ENCODE measurements around the gene SHC4.

Gene SHC4

GRCh38 chr15:48905847-48906246 lies 57.9 kb downstream of the SHC4 start:
- no peak for TF ChIP-seq CTCF (conservative IDR thresholded peaks at IDR 0.05)
- TF ChIP-seq ZFX (IDR thresholded peaks at IDR 0.05): no peak
- H3K27ac ChIP-seq: no peak overlapping the region

GRCh38 chr15:48905216-48905615 lies 58.5 kb downstream of the SHC4 start:
- no peak for TF ChIP-seq ZFX (IDR thresholded peaks at IDR 0.05)
- no peak for TF ChIP-seq CTCF (conservative IDR thresholded peaks at IDR 0.05)
- no peak overlapping the region for H3K27ac ChIP-seq

- no peak for TF ChIP-seq ZFX (IDR thresholded peaks at IDR 0.05)
- no peak overlapping the region for H3K27ac ChIP-seq
Measured at GRCh38 chr15:48904758-48905157, 59.0 kb downstream of the SHC4 start.

- no peak for TF ChIP-seq ZFX (IDR thresholded peaks at IDR 0.05)
- TF ChIP-seq CTCF (conservative IDR thresholded peaks at IDR 0.05): no peak
- H3K27ac ChIP-seq: no peak overlapping the region
Measured at GRCh38 chr15:48899793-48900192, 63.9 kb downstream of the SHC4 start.

GRCh38 chr15:48898446-48898845 lies 65.3 kb downstream of the SHC4 start:
- no peak for TF ChIP-seq ZFX (IDR thresholded peaks at IDR 0.05)
- no peak for TF ChIP-seq CTCF (conservative IDR thresholded peaks at IDR 0.05)

GRCh38 chr15:48898032-48898431 lies 65.7 kb downstream of the SHC4 start:
- H3K27ac ChIP-seq: no peak overlapping the region
- no peak for TF ChIP-seq ZFX (IDR thresholded peaks at IDR 0.05)
- no peak for TF ChIP-seq CTCF (conservative IDR thresholded peaks at IDR 0.05)

More at GRCh38 chr15:48898446-48898845, 65.3 kb downstream of the SHC4 start:
- H3K27ac ChIP-seq: no peak overlapping the region

GRCh38 chr15:48896869-48897814 lies 66.6 kb downstream of the SHC4 start:
- H3K27ac ChIP-seq: no peak overlapping the region
- TF ChIP-seq CTCF (conservative IDR thresholded peaks at IDR 0.05): no peak
- no peak for TF ChIP-seq ZFX (IDR thresholded peaks at IDR 0.05)

All from C4-2B (cell line).